Tibial nerve (tissue), 4 donors: ENCODE results near the gene ALDH1A3. TPM values are rescaled to one million over a fixed set of nuclear protein-coding genes. Genes with fewer than 3 reads are reported as not detected.

Experiments used
- DNase-seq, 2 donors: peaks; one replicate each; pipeline ENCODE4 v3.0.0-alpha.2; 2019; ENCODE audit warnings: low spot score in 2 of 2
- H3K27ac ChIP-seq, 4 donors: fragments of 200-600 bp; sonication (generic) in 3 of 4; one replicate each; pipeline ENCODE4 v1.5.1; 2017 to 2019; ENCODE audit warnings: mild to moderate bottlenecking in 1 of 4
- H3K27me3 ChIP-seq, 2 donors: fragments of 200-600 bp; sonication (generic) in 1 of 2; one replicate each; pipeline versions ENCODE4 v1.5.1 to v1.6.0; 2017 to 2019
- H3K36me3 ChIP-seq, 3 donors: fragments of 200-600 bp; sonication (generic); one replicate each; pipeline ENCODE4 v1.5.1; 2018 to 2019
- H3K4me1 ChIP-seq, 4 donors: fragments of 200-600 bp; sonication (generic) in 3 of 4; one replicate each; pipeline ENCODE4 v1.5.1; 2017 to 2019
- H3K4me3 ChIP-seq, 4 donors: fragments of 200-600 bp; sonication (generic) in 3 of 4; one replicate each; pipeline ENCODE4 v1.5.1; 2017 to 2019; ENCODE audit warnings: mild to moderate bottlenecking in 1 of 4, moderate library complexity in 1 of 4
- H3K9me3 ChIP-seq, 4 donors: fragments of 200-600 bp; sonication (generic) in 3 of 4; one replicate each; pipeline ENCODE4 v1.5.1; 2017 to 2019
- CTCF ChIP-seq, 5 experiments: fragments of 200-600 bp in 3 of 5; fragments of 450-650 bp in 2 of 5; sonication (generic) in 3 of 5; IDR thresholded peaks; one replicate each; pipeline ENCODE4 v1.5.1; 2016 to 2019; ENCODE audit warnings: antibody characterized with exemption in 5 of 5, mild to moderate bottlenecking in 3 of 5, moderate library complexity in 2 of 5
- EP300 ChIP-seq, 2 donors: sonication (generic); formaldehyde crosslinking; IDR thresholded peaks; one replicate each; pipeline ENCODE4 v1.6.1; 2017; ENCODE audit warnings: antibody characterized with exemption in 2 of 2, mild to moderate bottlenecking in 1 of 2
- POLR2A ChIP-seq, 2 donors: fragments of 450-650 bp; IDR thresholded peaks; one replicate each; pipeline ENCODE4 v1.6.1; 2017; ENCODE audit warnings: antibody characterized with exemption in 2 of 2, mild to moderate bottlenecking in 2 of 2, moderate library complexity in 2 of 2
- WGBS, 2 donors: methylation state at CpG; one replicate each; pipeline ENCODE4 v1.1.5; 2018; 5-methylcytosine and 5-hydroxymethylcytosine counted together
- total RNA-seq, 4 donors: library from RNA; depleted of rRNA; stranded (reverse); fragments of >200 nt; gene quantifications; one replicate each; pipeline ENCODE4 v1.1.0, GENCODE V29; 2016

The ALDH1A3 gene
- total RNA-seq, 4 donors from 2014 or later = 30.6 to 69.6 (median 36.1) TPM

GRCh38 chr15:100880139-100880896, 687 bp downstream of the ALDH1A3 start:
- no peak for DNase-seq
- Histone ChIP-seq H3K36me3 (no peaks in the 10 kb centered on the region), H3K4me1 (peaks cover 0 to 17% (median 2%) of the 10 kb centered on the region in 4 donors), H3K4me3 (peak overlapping the region; percentile 22 to 66 (median 44)), H3K27me3 (peaks cover 0 to 29% of the 10 kb centered on the region in 2 donors), H3K27ac (peak overlapping the region in 3 of 4 donors; percentile 40 to 73 (median 56)), H3K9me3 (no peaks in the 10 kb centered on the region)
- no peak for TF ChIP-seq EP300 (IDR thresholded peaks at IDR 0.05)
- TF ChIP-seq CTCF (IDR thresholded peaks at IDR 0.05) = no peak
- TF ChIP-seq POLR2A (IDR thresholded peaks at IDR 0.05) = no peak
- WGBS, 2 donors = 15% methylated on average over 55 to 65 of the region's 80 CpGs

- Histone ChIP-seq H3K27me3 (peaks cover 0 to 29% of the 10 kb centered on the region in 2 donors), H3K36me3 (no peaks in the 10 kb centered on the region), H3K27ac (peak overlapping the region in 3 of 4 donors; percentile 40 to 73 (median 56)), H3K4me1 (peaks cover 0 to 17% (median 2%) of the 10 kb centered on the region in 4 donors), H3K9me3 (no peaks in the 10 kb centered on the region), H3K4me3 (peak overlapping the region; percentile 3 to 66 (median 30))
- no peak for DNase-seq
- WGBS, 2 donors = 37 to 66% methylated on average over 10 of the region's 10 CpGs
- TF ChIP-seq POLR2A (IDR thresholded peaks at IDR 0.05) (no peak), CTCF (IDR thresholded peaks at IDR 0.05) (no peak), EP300 (IDR thresholded peaks at IDR 0.05) (no peak)
These were observed 1.2 kb downstream of the ALDH1A3 start for GRCh38 chr15:100880897-100881242.

- no peak for TF ChIP-seq CTCF (IDR thresholded peaks at IDR 0.05)
- TF ChIP-seq POLR2A (IDR thresholded peaks at IDR 0.05) = no peak
- no peak for TF ChIP-seq EP300 (IDR thresholded peaks at IDR 0.05)
- no peaks in the 10 kb centered on the region for H3K36me3 ChIP-seq
- peak overlapping the region in 1 of 4 donors; percentile 66 for H3K4me3 ChIP-seq
- no peaks in the 10 kb centered on the region for H3K9me3 ChIP-seq
- 72% methylated on average over 14 of the region's 14 CpGs for WGBS, 2 donors
- peaks cover 0 to 17% (median 2%) of the 10 kb centered on the region in 4 donors for H3K4me1 ChIP-seq
- H3K27me3 ChIP-seq = peaks cover 0 to 29% of the 10 kb centered on the region in 2 donors
- no peak for DNase-seq
- H3K27ac ChIP-seq = no peak overlapping the region
These were observed 2.1 kb downstream of the ALDH1A3 start for GRCh38 chr15:100881573-100882336.

GRCh38 chr15:100885116-100885515, 5.5 kb downstream of the ALDH1A3 start:
- no peaks in the 10 kb centered on the region for H3K36me3 ChIP-seq
- no peak for DNase-seq
- H3K4me1 ChIP-seq = peaks cover 0 to 20% (median 7%) of the 10 kb centered on the region in 4 donors
- H3K27me3 ChIP-seq = peaks cover 0 to 20% of the 10 kb centered on the region in 2 donors
- 71% methylated on average over 8 of the region's 8 CpGs for WGBS, 2 donors
- no peaks in the 10 kb centered on the region for H3K9me3 ChIP-seq
- H3K4me3 ChIP-seq = no peak overlapping the region
- TF ChIP-seq CTCF (IDR thresholded peaks at IDR 0.05) = no peak
- no peak for TF ChIP-seq EP300 (IDR thresholded peaks at IDR 0.05)
- H3K27ac ChIP-seq = no peak overlapping the region

GRCh38 chr15:100885811-100886210, 6.2 kb downstream of the ALDH1A3 start:
- Histone ChIP-seq H3K4me3 (no peak overlapping the region), H3K9me3 (no peaks in the 10 kb centered on the region), H3K4me1 (peaks cover 0 to 14% (median 7%) of the 10 kb centered on the region in 4 donors), H3K36me3 (no peaks in the 10 kb centered on the region), H3K27ac (no peak overlapping the region), H3K27me3 (peaks cover 0 to 13% of the 10 kb centered on the region in 2 donors)
- 72 to 86% methylated on average over 7 of the region's 7 CpGs for WGBS, 2 donors
- TF ChIP-seq POLR2A (IDR thresholded peaks at IDR 0.05) = no peak
- TF ChIP-seq EP300 (IDR thresholded peaks at IDR 0.05) = no peak
- no peak for TF ChIP-seq CTCF (IDR thresholded peaks at IDR 0.05)
- no peak for DNase-seq
